K562 (cell line): ENCODE data around the gene ZMYM4. TPM values are rescaled to one million over a fixed set of nuclear protein-coding genes. Genes with fewer than 3 reads are reported as not detected.

Experiments
- ATAC-seq: fragments of 200-7000 bp; cut with Tn5 transposase; 3 replicates; pipeline ENCODE4 v1.9.1; 2020; ENCODE audit warnings: moderate library complexity
- BruUV-seq: library from RNA; stranded (reverse); fragments of 400-500 nt; replicated peaks from 2 replicates; lab custom pipeline; 2021; lab: Mats Ljungman, UMichigan
- CTCF ChIA-PET: fragments of 300-600 bp; formaldehyde crosslinking; extraction: SDS; loops from one replicate; lab custom pipeline; 2021; ENCODE audit warnings: low intra/inter-chr PET ratio; lab: Yijun Ruan, JAX
- POLR2A ChIA-PET: fragments of 300-600, 350-650 bp; sonication (Branson Sonifier 250); formaldehyde crosslinking; extraction: SDS; loops from one replicate; lab custom pipeline; 2021; ENCODE audit warnings: antibody characterized with exemption, inconsistent platforms; lab: Yijun Ruan, JAX
- DNase-seq, 4 experiments: peaks; one replicate each; pipeline versions ENCODE4 v3.0.0 to v3.0.0-alpha.2; 2011 to 2018; ENCODE audit warnings: low spot score in 3 of 4, mixed read lengths in 3 of 4; ENCODE audit errors: extremely low read depth in 1 of 4
- FAIRE-seq: peaks from 2 replicates; lab custom pipeline; 2011; peaks lifted over from hg19 to GRCh38; lab: Jason Lieb, UNC
- H2AFZ ChIP-seq: 2 replicates; pipeline ENCODE4 v1.6.0; 2011; ENCODE audit warnings: low read depth, low read length, control low read depth, inconsistent platforms
- H3K27ac ChIP-seq: fragments of 200-600 bp; 3 replicates; pipeline ENCODE4 v1.8.0; 2011; ENCODE audit warnings: low read depth, mild to moderate bottlenecking, control low read depth, inconsistent platforms, low read length, moderate library complexity, mixed read lengths; ENCODE audit errors: extremely low read depth
- H3K27me3 ChIP-seq, 2 experiments: fragments of 300-600 bp in 1 of 2; 2 replicates in 1 of 2; 3 replicates in 1 of 2; pipeline versions ENCODE4 v1.6.0 to v1.8.0; 2011; ENCODE audit warnings: inconsistent platforms in 2 of 2, low read length in 2 of 2, mild to moderate bottlenecking in 1 of 2, mixed read lengths in 1 of 2, moderate library complexity in 1 of 2; ENCODE audit not compliant: control insufficient read depth in 2 of 2, insufficient read depth in 2 of 2
- H3K36me3 ChIP-seq: fragments of 300-600 bp; 3 replicates; pipeline ENCODE4 v1.8.0; 2011; ENCODE audit warnings: mild to moderate bottlenecking, low read length, inconsistent platforms; ENCODE audit not compliant: control insufficient read depth, insufficient read depth
- H3K4me1 ChIP-seq, 2 experiments: fragments of 200-600 bp in 1 of 2; replicated peaks in 1 of 2; 2 replicates in 1 of 2; 3 replicates in 1 of 2; pipeline versions ENCODE4 v1.5.1 to v1.8.0; 2011; ENCODE audit warnings: inconsistent platforms in 2 of 2, low read length in 2 of 2, mild to moderate bottlenecking in 1 of 2, mixed read lengths in 1 of 2, moderate library complexity in 1 of 2; ENCODE audit not compliant: control insufficient read depth in 2 of 2, insufficient read depth in 2 of 2
- H3K4me2 ChIP-seq: 2 replicates; pipeline ENCODE4 v1.6.1; 2011; ENCODE audit warnings: low read length, control low read depth, inconsistent platforms, mixed read lengths; ENCODE audit not compliant: insufficient read depth
- H3K4me3 ChIP-seq: fragments of 200-600 bp; sonication (generic), shearing (Covaris generic); 2 replicates; pipeline ENCODE4 v1.5.1; 2016; ENCODE audit warnings: control low read depth, inconsistent platforms
- H3K79me2 ChIP-seq: fragments of 200-600 bp; 3 replicates; pipeline ENCODE4 v1.8.0; 2011; ENCODE audit warnings: low read length, inconsistent platforms; ENCODE audit not compliant: control insufficient read depth, insufficient read depth
- H3K9ac ChIP-seq, 2 experiments: 2 replicates each; pipeline versions ENCODE4 v1.6.0 to v1.6.1; 2011; ENCODE audit warnings: low read depth in 2 of 2, low read length in 2 of 2, control low read depth in 1 of 2, inconsistent platforms in 1 of 2, mild to moderate bottlenecking in 1 of 2, mixed read lengths in 1 of 2; ENCODE audit not compliant: insufficient read depth in 1 of 2
- H3K9me1 ChIP-seq: one replicate; pipeline ENCODE4 v1.6.0; 2011; ENCODE audit warnings: inconsistent platforms, mild to moderate bottlenecking, low read length, moderate library complexity; ENCODE audit not compliant: control insufficient read depth, insufficient read depth
- H3K9me3 ChIP-seq: replicated peaks from 2 replicates; pipeline ENCODE4 v1.5.1; 2011; ENCODE audit warnings: low read depth, low read length, inconsistent platforms; ENCODE audit not compliant: control insufficient read depth, insufficient read depth
- H4K20me1 ChIP-seq: replicated peaks from 2 replicates; pipeline ENCODE4 v1.6.1; 2011; ENCODE audit warnings: low read length, inconsistent platforms, mixed read lengths; ENCODE audit not compliant: control insufficient read depth, insufficient read depth
- CTCF ChIP-seq, 3 experiments: IDR thresholded peaks in 2 of 3; conservative IDR thresholded peaks in 1 of 3; 2 replicates each; pipeline ENCODE4 v1.5.1; 2011 to 2012; ENCODE audit warnings: low read length in 3 of 3, mild to moderate bottlenecking in 3 of 3, control low read depth in 2 of 3, improper control_type of control experiment in 1 of 3, inconsistent platforms in 1 of 3, low read depth in 1 of 3, mixed read lengths in 1 of 3, moderate library complexity in 1 of 3; ENCODE audit not compliant: insufficient read depth in 2 of 3
- E2F5 ChIP-seq: sonication (generic); formaldehyde crosslinking; IDR thresholded peaks from 2 replicates; pipeline ENCODE4 v1.8.0; 2022; ENCODE audit warnings: mild to moderate bottlenecking, missing genetic modification reagents
- NCOA1 ChIP-seq: fragments of 450-650 bp; IDR thresholded peaks from 2 replicates; pipeline ENCODE4 v1.6.1; 2016; ENCODE audit warnings: low read depth
- NFIC ChIP-seq: fragments of 450-650 bp; IDR thresholded peaks from 2 replicates; pipeline ENCODE4 v1.6.1; 2017; ENCODE audit warnings: mild to moderate bottlenecking, inconsistent platforms
- RAD21 ChIP-seq, 2 experiments: fragments of 250-450 bp in 1 of 2; fragments of 450-650 bp in 1 of 2; sonication (Bioruptor Pico) in 1 of 2; formaldehyde crosslinking in 1 of 2; IDR thresholded peaks in 1 of 2; conservative IDR thresholded peaks in 1 of 2; 2 replicates each; pipeline versions ENCODE4 v1.4.0 to v1.8.0; 2020 to 2022; ENCODE audit warnings: mild to moderate bottlenecking in 2 of 2, moderate library complexity in 1 of 2
- SMC3 ChIP-seq: conservative IDR thresholded peaks from 2 replicates; pipeline ENCODE4 v1.6.1; 2011; ENCODE audit warnings: low read depth, low read length, improper control_type of control experiment; ENCODE audit not compliant: insufficient read depth
- STAG1 ChIP-seq: sonication (generic); formaldehyde crosslinking; IDR thresholded peaks from 2 replicates; pipeline ENCODE4 v1.5.0; 2020; ENCODE audit warnings: missing genetic modification reagents, borderline replicate concordance
- U2AF2 ChIP-seq: fragments of 200-400 bp; formaldehyde crosslinking; optimal IDR thresholded peaks from 2 replicates; pipeline ENCODE3; 2017; ENCODE audit warnings: low read depth, mild to moderate bottlenecking, low read length
- WGBS: fragments of 100-300 bp; shearing (Covaris generic); methylation state at CpG from one replicate; pipeline ENCODE4 v1.1.6; 2016; ENCODE audit warnings: low coverage, mixed read lengths; ENCODE audit not compliant: insufficient coverage; ENCODE audit errors: missing lambda C conversion rate; 5-methylcytosine and 5-hydroxymethylcytosine counted together
- in situ Hi-C: fragments of 300-500 bp; cut with MboI; formaldehyde crosslinking; loops from 4 replicates; pipeline ENCODE4 v1.15.0; 2018; ENCODE audit warnings: inconsistent platforms, mixed read lengths
- intact Hi-C: fragments of 100-400 bp; cut with micrococcal nuclease; formaldehyde crosslinking; loops from 2 replicates; pipeline ENCODE4 v1.14.2; 2022
- polyA plus RNA-seq, 8 experiments: library from polyadenylated mRNA; depleted of rRNA in 4 of 8; stranded (reverse) in 5 of 8; unstranded in 3 of 8; fragments of >200 nt; fragmentation: Nextera tagmentation in 2 of 8; fragmentation: Illumina TruSeq in 1 of 8; extraction: Ambion mirVana in 2 of 8; extraction: Trizol in 1 of 8; gene quantifications; 2 replicates each; pipeline versions ENCODE4 v1.2.1 to v1.2.3, GENCODE V29; 2011 to 2014; ENCODE audit warnings: inconsistent platforms in 1 of 8, missing spikeins in 1 of 8
- total RNA-seq, 7 experiments: library from RNA; depleted of rRNA in 6 of 7; stranded (reverse); fragments of >200 nt in 6 of 7; fragmentation: Illumina TruSeq in 2 of 7; extraction: Trizol in 2 of 7; gene quantifications; 2 replicates each; pipeline versions ENCODE4 v1.2.1 to v1.2.3, GENCODE V29; 2011 to 2021; ENCODE audit warnings: low replicate concordance in 1 of 7

ZMYM4 gene
- total and polyA plus RNA-seq, 9 of the 15 experiments (the other 6 are each of a cell fraction or from before 2014, with no cell fraction given): 15.2 to 77.2 (median 63.3) TPM

- no peak overlapping the region for H3K27ac ChIP-seq
- TF ChIP-seq NFIC (0 out of 2 replicates have a peak, but pooled peaks have one; percentile 40), U2AF2 (no peak)
- TF ChIP-seq, all 486 proteins: peak for 1
- H3K4me1 ChIP-seq: no peaks in the 10 kb centered on the region
- no peak overlapping the region for H3K9ac ChIP-seq
- no peak overlapping the region for H2AFZ ChIP-seq
- no peak overlapping the region for H3K4me2 ChIP-seq
- H3K36me3 ChIP-seq: peaks cover 72% of the 10 kb centered on the region
- ATAC-seq: no peak
- no peaks in the 10 kb centered on the region for H3K79me2 ChIP-seq
- no peaks in the 10 kb centered on the region for H3K9me1 ChIP-seq
- no peaks in the 10 kb centered on the region for H4K20me1 ChIP-seq
- DNase-seq: no peak
- intact Hi-C loops: loop anchor here (5.0 kb wide), 1 partner anchor 655 kb away; no protein-coding TSS in a partner anchor
- in situ Hi-C loops: no loop called here
- no TSS peak for BruUV-seq
- ChIA-PET POLR2A (interaction anchor here (1.0 to 1.2 kb wide), 2 partner anchors 9 to 11 kb away, joined by 4 read pairs; no protein-coding TSS in a partner anchor), CTCF (no interaction called here)
- WGBS: 87% methylated on average over 4 of the region's 4 CpGs
- no peak overlapping the region for H3K4me3 ChIP-seq
- no peaks in the 10 kb centered on the region for H3K27me3 ChIP-seq
- FAIRE-seq: no peak
- H3K9me3 ChIP-seq: no peaks in the 10 kb centered on the region
Measured at GRCh38 chr1:35442734-35443133, 174.2 kb downstream of the ZMYM4 start.

- Histone ChIP-seq H3K36me3 (peaks cover 83% of the 10 kb centered on the region), H4K20me1 (no peaks in the 10 kb centered on the region), H3K4me2 (no peak overlapping the region), H3K27me3 (no peaks in the 10 kb centered on the region), H3K79me2 (no peaks in the 10 kb centered on the region), H3K9me3 (no peaks in the 10 kb centered on the region), H2AFZ (no peak overlapping the region), H3K9me1 (no peaks in the 10 kb centered on the region), H3K4me1 (no peaks in the 10 kb centered on the region), H3K4me3 (no peak overlapping the region), H3K9ac (no peak overlapping the region), H3K27ac (no peak overlapping the region)
- FAIRE-seq: peak; percentile 6
- peak in 2 of 4 experiments; percentile 30 to 36 for DNase-seq
- WGBS: 62% methylated on average over 5 of the region's 5 CpGs
- CTCF ChIA-PET: interaction anchor here (1.4 kb wide), 1 partner anchor 656 kb away, joined by 3 read pairs; no protein-coding TSS in a partner anchor
- in situ Hi-C loops: no loop called here
- BruUV-seq: no TSS peak
- POLR2A ChIA-PET: interaction anchor here (0.5 to 0.8 kb wide), 2 partner anchors 108 to 202 kb away, joined by 3 read pairs; no protein-coding TSS in a partner anchor
- peak; percentile 68; the same call in 2 of the 3 replicates for ATAC-seq
- intact Hi-C loops: loop anchor here (2.0 to 5.0 kb wide), 2 partner anchors 241 to 657 kb away; no protein-coding TSS in a partner anchor
- TF ChIP-seq NCOA1 (no peak), STAG1 (CRISPR knock-in tag) (peak; percentile 80; the same call in 1 of the 2 replicates), CTCF (IDR thresholded peaks at IDR 0.05 in 2 of 3, conservative IDR thresholded peaks at IDR 0.05 in 1 of 3; ENCODE audit: insufficient read depth in 2 of 3, low read depth in 1 of 3, low read length in 3 of 3) (peak; percentile 43 to 65 (median 63)), SMC3 (0 out of 2 replicates have a peak, but pooled peaks have one; percentile 28), RAD21 (CRISPR knock-in tag; conservative IDR thresholded peaks at IDR 0.05 in 1 of 2, IDR thresholded peaks at IDR 0.05 in 1 of 2) (peak; percentile 22 to 72; a peak in 2 of 4 replicates), E2F5 (no peak)
Measured at GRCh38 chr1:35443768-35444518, 175.4 kb downstream of the ZMYM4 start.
